ENCODE data around the gene RNASEH2C.

DNA sequence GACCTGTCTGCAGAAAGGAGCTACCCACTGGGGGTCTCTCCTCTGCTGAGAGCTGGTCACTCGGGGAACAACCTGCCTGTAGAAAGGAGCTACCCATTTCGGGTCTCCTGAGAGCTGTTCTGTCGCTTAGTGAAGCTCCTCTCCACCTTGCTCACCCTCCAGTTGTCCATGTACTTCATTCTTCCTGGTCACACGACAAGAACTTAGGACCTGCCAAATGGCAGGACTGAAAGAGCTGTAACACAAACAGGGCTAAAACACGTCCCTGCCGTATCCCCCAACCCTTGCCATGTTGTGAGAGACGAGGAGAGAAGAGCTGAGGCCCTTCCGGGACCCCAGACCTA lies 24.1 kb upstream of the RNASEH2C start:
- TF ChIP-seq, protein P1, sequence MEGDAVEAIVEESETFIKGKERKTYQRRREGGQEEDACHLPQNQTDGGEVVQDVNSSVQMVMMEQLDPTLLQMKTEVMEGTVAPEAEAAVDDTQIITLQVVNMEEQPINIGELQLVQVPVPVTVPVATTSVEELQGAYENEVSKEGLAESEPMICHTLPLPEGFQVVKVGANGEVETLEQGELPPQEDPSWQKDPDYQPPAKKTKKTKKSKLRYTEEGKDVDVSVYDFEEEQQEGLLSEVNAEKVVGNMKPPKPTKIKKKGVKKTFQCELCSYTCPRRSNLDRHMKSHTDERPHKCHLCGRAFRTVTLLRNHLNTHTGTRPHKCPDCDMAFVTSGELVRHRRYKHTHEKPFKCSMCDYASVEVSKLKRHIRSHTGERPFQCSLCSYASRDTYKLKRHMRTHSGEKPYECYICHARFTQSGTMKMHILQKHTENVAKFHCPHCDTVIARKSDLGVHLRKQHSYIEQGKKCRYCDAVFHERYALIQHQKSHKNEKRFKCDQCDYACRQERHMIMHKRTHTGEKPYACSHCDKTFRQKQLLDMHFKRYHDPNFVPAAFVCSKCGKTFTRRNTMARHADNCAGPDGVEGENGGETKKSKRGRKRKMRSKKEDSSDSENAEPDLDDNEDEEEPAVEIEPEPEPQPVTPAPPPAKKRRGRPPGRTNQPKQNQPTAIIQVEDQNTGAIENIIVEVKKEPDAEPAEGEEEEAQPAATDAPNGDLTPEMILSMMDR (conservative IDR thresholded peaks at IDR 0.05; ENCODE audit: low read depth, low read length): no peak
- TF ChIP-seq MXI1 (IDR thresholded peaks at IDR 0.05; ENCODE audit: borderline replicate concordance, low read depth, low read length) (no peak), POLR2A (IDR thresholded peaks at IDR 0.05; ENCODE audit: low read depth, low read length) (no peak), CEBPB (IDR thresholded peaks at IDR 0.05; ENCODE audit: low read depth, low read length) (no peak), NFE2L2 (IDR thresholded peaks at IDR 0.05; ENCODE audit: low read depth, low read length) (no peak), SMC3 (IDR thresholded peaks at IDR 0.05; ENCODE audit: low read depth, low read length) (no peak), RFX5 (IDR thresholded peaks at IDR 0.05; ENCODE audit: low read depth, low read length) (no peak), RCOR1 (IDR thresholded peaks at IDR 0.05; ENCODE audit: insufficient replicate concordance, low read length) (no peak), MAFK (IDR thresholded peaks at IDR 0.05; ENCODE audit: low read depth, low read length) (no peak)
- TF ChIP-seq, protein P2, sequence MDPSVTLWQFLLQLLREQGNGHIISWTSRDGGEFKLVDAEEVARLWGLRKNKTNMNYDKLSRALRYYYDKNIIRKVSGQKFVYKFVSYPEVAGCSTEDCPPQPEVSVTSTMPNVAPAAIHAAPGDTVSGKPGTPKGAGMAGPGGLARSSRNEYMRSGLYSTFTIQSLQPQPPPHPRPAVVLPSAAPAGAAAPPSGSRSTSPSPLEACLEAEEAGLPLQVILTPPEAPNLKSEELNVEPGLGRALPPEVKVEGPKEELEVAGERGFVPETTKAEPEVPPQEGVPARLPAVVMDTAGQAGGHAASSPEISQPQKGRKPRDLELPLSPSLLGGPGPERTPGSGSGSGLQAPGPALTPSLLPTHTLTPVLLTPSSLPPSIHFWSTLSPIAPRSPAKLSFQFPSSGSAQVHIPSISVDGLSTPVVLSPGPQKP (IDR thresholded peaks at IDR 0.05; ENCODE audit: borderline replicate concordance, low read depth, low read length): no peak
- TF ChIP-seq, protein P3, sequence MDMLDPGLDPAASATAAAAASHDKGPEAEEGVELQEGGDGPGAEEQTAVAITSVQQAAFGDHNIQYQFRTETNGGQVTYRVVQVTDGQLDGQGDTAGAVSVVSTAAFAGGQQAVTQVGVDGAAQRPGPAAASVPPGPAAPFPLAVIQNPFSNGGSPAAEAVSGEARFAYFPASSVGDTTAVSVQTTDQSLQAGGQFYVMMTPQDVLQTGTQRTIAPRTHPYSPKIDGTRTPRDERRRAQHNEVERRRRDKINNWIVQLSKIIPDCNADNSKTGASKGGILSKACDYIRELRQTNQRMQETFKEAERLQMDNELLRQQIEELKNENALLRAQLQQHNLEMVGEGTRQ (IDR thresholded peaks at IDR 0.05; ENCODE audit: low read depth, low read length): no peak

All from IMR-90 (cell line).